ENCODE measurements around the gene GRK5. TPM values are rescaled to one million over a fixed set of nuclear protein-coding genes. Genes with fewer than 3 reads are reported as not detected.

The GRK5 gene
- 9.0 and 11.6 TPM in 2 replicates for total RNA-seq

DNA sequence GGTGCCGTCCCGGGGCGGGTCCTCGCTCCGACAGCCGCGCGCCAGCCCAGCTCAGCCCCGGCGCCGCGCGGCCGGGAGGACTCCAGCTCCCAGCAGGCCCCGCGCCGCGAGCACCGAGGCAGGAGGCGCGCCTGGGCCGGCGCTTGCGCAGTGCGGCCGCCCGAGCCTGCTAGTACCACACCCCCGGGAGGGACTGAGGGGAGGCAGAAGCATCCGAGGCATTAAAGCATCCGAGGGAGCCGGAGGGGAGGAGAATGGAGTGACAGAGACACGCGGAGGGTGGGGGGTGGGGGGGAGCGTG lies at the start of gene GRK5:
TSS of gene GRK5 (plus strand) at position 206 of the 301 bp plus-strand sequence. CDS start 347 bp downstream, outside the sequence.

DNA sequence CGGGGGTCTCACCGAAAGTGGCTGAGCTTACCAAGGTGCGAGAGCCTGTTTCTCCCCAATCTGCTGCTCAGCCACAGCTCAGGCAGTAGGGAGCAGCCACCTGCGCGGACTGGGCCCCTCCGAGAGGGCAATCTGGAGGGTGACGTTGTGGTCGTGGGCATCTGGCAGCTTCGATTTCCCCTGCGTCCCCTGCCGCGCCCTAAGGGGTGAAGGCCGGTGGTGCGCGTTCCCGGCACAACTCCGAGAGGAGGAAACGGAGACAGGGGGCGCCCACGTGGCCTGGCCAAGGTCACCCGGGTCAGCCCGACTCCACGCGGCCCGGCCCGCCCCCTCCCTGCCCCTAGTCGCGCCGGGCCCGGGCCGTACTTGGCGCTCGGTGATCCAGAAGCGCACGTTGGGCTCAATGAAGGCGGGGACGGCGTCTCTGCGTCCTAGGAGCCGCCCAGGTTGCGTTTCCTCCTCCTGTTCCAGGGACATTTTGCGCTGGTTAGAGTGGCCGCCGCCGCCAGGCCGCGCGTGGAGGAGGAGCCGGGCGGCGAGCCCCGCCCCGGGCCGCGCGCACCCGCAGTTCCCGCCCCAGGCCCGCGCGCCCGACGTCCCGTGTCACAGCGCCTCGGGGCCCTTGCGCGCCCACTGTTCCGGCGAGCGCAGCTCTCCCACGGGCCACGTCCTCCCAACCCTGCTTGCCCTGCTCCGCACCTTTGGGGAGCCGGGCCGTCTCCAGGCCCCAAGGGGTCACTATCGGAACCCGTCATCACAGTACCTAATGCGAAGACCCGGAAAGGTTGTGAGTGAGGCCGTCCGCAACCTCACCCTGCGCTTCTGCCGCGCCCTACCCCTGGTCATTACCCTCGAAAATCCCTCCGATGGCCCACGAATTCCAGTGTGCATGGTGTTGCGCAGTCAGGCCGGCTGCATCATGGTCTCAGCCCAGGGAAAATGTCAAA lies 41.9 kb upstream of the GRK5 start, which contains the start of gene SFXN4:
TSS of gene SFXN4 (minus strand) at position 544 of the 947 bp plus-strand sequence. CDS start at position 477, 67 bp downstream.

DNA sequence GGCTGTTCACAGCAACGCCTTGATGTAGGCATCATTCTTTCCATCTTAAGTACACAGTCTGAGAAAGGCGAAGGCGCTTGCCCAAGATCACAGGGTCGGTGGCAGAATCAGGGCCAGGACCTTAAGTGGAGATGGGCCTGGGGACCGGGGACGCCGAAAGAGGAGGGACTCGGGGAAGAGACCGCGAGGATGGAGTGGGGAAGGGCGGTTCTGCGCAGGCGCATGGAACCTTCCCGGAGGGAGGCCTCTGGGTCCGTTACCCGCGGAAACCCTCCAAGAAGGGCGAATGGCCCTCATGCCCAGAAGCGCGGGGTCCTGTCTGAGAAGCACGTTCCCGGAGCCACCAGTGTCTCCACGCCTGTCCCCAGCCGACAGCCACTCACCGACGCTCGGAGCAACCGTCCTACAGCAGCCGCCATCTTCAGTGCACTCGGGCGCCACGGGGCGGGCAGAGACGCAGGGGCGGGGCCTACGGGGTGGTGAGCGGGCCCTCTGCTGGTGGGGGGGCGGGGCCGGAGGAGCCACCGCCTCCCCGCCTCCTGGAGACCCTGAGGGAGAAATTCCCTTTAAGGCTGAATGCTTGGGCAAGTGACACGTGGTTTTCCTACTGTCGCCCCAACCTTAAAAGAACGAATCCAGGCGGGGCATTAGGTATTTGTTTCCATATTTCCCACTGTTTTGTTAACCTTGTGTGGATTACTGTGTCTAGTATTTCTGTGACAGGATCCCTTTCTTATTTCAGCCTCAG lies 28.8 kb upstream of the GRK5 start, which contains the start of gene PRDX3:
TSS of gene PRDX3 (minus strand) at position 441 of the 748 bp plus-strand sequence. CDS start at position 419, 22 bp downstream.

Other genes with a start within 250 kb of the GRK5 start
- 0.23 and 0.30 TPM in 2 replicates for gene NANOS1, start 177.9 kb upstream of the GRK5 start, total RNA-seq
- gene EIF3A, start 126.8 kb upstream of the GRK5 start, total RNA-seq: 119 and 177 TPM in 2 replicates
- 76.6 and 91.8 TPM in 2 replicates for gene DENND10, start 103.5 kb upstream of the GRK5 start, total RNA-seq
- 10.2 and 12.2 TPM in 2 replicates for gene SFXN4, start 41.9 kb upstream of the GRK5 start, total RNA-seq
- gene PRDX3, start 28.8 kb upstream of the GRK5 start, total RNA-seq: 181 and 212 TPM in 2 replicates